ENCODE results near the gene THSD7A.

DNA sequence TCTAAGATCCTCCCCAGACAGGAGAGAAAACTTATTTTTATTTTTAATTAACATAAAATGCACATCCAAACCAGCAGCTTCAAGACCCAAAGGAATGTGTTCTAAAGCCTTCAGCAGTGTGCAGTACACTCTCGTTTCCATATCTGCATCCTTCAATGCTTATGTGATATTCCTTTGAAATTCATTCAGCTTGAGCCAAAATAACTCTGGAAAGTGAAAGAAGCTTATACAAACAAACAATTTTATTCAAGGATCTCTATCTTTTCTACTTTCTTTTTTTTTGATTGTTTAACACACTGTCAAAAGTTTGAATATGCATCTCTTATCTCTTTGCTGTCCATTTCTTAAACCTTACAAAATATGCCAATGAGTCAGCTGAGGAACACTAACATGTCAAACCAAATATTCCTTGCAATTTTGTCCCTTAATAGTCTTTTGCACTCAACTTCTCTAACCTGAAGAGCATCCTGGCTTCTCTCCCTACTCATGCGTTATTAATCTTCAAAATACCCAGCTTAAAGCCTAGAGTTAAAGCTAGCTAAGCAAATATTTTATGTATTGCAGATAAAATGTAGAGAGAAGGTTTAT lies 124.3 kb downstream of the THSD7A start:
- TF ChIP-seq, protein P1, sequence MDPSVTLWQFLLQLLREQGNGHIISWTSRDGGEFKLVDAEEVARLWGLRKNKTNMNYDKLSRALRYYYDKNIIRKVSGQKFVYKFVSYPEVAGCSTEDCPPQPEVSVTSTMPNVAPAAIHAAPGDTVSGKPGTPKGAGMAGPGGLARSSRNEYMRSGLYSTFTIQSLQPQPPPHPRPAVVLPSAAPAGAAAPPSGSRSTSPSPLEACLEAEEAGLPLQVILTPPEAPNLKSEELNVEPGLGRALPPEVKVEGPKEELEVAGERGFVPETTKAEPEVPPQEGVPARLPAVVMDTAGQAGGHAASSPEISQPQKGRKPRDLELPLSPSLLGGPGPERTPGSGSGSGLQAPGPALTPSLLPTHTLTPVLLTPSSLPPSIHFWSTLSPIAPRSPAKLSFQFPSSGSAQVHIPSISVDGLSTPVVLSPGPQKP (IDR thresholded peaks at IDR 0.05; ENCODE audit: borderline replicate concordance, low read depth, low read length): no peak
- TF ChIP-seq, protein P2, sequence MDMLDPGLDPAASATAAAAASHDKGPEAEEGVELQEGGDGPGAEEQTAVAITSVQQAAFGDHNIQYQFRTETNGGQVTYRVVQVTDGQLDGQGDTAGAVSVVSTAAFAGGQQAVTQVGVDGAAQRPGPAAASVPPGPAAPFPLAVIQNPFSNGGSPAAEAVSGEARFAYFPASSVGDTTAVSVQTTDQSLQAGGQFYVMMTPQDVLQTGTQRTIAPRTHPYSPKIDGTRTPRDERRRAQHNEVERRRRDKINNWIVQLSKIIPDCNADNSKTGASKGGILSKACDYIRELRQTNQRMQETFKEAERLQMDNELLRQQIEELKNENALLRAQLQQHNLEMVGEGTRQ (IDR thresholded peaks at IDR 0.05; ENCODE audit: low read depth, low read length): no peak

All from IMR-90 (cell line).